Activated CD4-positive, CD25-positive, alpha-beta regulatory T cell (primary cell): Measurements from ENCODE around the gene KDM1B.
"Not testable (repeated sequence)": the region's sequence is repeated elsewhere in the genome, so short reads cannot be mapped to it uniquely, and the experiment has no call there.

ENCODE experiments used
- DNase-seq, 4 experiments: peaks; one replicate each; lab custom pipeline; 2025; lab: John Stamatoyannopoulos, UW

The KDM1B gene

DNA sequence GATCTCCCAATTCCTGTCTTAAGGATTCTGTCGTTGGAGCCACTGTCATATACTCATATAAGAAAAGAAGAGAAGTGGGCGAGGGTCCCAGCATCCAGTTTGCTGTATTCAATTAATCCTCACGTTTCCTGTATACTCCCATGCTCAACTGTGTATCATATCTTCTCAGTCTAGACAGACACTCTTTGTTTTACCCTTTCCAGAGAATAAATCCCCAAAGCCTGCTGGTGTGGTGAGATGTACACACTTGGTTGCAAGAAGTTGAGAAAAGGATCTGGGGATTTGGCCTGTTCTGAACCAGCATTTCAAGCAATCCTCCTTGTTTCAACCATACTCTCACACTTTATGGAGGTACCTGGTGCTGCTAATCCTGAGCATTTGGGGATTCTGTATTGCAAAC lies 3.4 kb upstream of the KDM1B start:
- DNase-seq: no peak

DNA sequence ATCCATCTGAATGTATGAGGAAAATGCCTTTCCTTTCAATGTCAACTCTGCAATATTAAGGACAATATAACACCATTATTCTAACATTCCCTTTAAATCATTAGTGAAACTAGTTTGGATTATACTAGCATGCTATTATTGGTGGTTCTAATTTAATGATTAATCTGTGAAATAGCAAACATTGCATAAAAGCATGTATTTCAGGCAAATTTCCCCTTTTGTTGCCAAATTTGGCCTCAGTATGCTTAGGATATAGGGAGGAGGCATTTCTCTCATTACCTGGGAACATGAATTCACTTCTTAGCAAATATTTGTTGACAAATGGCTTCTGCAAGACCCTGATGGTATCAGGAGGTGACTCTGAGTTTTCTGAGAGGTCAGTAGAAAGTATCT lies 1.9 kb upstream of the KDM1B start:
- no peak for DNase-seq

DNA sequence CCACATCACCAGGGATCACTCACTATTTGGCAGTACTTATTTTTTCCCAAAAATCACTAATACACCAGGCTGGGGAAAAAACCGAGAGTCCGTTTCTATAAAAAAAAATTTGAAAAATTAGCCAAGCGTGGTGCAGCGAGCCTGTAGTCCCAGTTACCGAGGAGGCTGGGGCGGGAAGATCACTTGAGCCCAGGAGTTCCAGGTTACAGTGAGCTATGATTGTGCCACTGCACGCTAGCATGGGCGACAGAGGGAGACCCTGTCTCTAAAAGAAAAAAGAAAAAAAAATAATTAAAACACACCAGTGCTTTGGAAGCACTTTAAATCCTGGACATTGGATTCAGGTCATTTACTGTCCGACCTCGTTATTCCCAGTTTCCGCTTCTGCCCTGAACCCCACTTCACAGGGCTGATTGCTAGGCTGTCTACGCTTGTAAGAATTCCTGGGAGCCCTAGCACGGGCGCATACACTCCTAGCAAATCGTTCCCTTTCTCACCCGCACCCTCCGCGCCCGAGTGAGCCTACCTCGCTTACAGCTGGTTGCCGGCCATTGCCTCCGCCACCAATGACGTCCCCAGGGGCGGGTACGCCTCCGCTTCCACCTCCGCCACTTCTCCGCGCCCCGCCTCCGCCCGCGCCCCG lies 594 bp upstream of the KDM1B start, which contains the start of gene TPMT:
TPMT (minus strand) TSS at position 571 of the 643 bp plus-strand sequence. CDS start 5,950 bp downstream, outside the sequence.
- DNase-seq: peak in 1 of 4 experiments; percentile 5

DNA sequence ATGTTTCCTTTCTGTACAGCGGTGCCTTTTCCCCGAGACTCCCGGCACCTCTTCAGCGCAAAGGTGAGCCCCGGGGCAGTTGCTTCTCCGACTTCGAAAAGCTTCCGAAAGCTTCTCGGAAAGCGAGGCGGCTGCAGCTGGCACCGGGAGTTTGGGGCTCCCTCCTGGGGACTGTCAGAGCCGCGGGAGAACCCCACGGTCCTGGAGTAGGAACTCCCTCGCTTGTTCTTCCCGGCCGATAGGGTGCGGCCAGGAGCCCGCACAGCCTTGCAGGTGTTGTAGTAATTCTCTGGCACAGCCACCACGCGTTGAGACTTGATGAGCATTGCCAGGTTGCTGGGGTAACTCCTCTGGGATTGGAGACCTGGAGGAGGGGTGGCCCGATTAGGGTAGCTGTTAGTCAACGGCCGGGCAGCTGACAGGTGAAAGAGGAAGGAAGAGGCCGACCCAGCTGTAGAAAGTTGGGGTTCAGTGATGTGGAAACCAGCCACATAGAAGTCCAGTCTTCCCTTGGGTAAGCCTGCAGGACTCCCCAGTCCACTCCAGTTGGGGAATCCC lies 721 bp downstream of the KDM1B start:
- DNase-seq: peak in 3 of 4 experiments; percentile 7 to 20 (median 7)

DNA sequence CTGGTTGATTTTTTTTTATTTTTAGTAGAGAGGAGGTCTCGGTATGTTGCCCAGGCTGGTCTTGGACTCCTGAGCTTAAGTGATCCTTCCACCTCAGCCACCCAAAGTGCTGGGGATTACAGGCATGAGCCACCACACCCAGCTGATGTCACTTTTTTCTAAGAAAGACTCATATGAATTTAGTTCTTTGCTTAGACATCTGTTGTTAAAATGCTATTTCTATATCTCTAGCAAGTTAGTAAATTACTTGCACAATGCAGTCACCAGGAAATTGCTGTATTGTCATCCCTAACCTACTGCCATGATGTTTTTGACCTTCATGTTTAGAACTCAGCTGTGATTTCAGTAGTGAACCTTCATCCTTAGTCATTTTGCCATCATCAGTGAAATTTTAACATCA lies 5.7 kb downstream of the KDM1B start:
- DNase-seq: no peak

DNA sequence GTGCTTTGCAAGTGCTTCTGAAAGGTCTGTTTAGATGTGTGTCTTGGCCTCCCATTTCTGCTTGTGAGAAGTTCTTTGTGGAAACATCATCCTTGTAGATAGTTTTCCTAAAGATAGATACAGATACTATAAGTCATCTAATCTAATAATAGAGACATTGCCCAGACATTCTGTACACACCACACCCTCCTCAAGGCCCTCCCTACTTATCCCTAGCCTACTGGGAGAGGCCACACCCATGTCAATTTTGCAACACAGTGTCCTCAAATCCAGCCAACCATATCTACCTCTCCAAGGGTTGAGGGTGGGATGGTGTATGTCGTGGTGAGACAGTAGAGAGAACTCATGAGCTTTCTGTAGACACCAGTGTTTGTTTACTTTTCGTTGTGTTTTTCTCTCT lies 6.2 kb downstream of the KDM1B start:
- no peak for DNase-seq

DNA sequence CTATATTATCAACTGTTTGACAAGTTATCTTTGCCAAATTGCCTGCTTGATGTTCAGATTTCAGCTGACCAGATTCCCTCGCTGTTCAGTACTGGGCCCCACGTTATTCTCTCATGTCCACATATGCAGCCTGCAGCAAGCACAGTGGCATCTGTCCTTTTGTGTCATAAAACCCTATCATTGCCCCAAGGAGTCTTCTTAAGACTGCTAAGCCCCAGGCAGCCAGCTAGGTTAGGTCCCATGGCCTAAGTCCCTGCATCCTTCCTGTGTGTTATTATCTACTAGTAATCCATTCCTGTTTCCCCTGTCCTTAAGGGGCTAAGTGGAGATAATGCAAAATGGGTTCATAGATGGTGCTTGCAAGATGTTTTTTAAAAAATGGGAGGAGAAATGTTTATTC lies 7.2 kb downstream of the KDM1B start:
- DNase-seq: no peak

DNA sequence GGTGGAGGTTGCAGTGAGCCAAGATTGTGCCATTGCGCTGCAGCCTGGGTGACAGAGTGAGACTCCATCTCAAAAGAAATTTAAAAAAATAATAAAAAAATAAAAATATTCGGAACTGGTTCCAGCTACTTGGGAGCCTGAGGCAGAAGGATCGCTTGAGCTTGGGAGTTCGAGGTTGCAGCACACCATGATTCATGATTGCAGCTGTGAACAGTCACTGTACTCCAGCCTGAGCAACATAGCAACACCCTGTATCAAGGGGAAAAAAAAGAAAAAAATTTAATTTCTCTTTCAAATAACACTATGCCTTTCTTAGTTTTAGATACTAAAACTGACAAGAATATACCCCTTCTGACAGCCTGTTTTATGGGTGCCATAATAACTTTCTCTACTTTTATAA lies 10.5 kb downstream of the KDM1B start:
- no peak for DNase-seq

DNA sequence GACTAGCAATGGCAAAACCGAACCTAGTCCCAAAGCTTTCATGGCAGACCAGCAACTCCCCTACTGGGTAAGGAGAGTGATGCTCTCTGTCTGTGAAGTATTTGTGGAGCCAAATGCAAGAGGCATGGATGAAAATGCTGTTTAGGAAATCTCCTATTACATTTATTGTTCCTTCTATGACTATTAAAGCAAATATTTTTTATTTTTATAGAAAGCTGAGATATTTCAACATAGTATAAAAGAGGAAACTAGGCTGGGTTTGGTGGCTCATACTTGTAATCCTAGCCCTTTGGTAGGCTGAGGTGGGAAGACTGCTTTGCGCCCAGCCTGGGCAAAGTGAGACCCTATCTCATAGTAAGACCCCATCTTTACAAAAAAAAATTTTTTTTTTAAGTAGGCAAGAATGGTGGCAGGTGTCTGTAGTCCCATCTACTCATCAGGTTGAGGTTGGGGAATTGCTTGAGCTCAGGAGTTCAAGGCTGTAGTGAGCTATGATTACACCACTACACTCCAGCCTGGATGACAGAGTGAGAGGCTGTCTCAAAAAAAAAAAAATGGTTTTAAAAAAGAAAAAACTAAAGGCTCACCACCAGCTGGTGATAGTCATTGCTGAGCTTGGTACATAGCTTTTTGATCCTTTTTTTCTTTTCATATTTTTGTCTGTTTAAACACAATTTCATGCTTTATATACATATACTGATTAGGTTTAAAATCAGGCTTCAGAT lies 11.3 kb downstream of the KDM1B start:
- no peak for DNase-seq

DNA sequence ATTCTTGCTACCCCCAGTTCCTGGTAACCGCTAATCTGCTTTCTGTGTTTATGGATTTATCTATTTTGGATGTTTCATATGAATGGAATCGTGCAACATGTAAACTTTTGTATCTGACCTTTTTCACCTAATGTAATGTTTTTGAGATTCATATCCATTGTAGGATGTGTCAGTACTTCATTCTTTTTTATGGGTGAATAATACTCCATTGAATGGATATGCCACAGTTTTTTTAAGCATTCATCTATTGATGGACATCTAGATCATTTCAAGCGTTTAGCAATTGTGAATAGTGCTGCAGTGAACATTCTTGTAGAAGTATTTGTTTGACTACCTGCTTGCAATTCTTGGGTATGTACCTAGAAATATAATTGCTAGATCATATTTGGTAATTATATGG lies 13.0 kb downstream of the KDM1B start:
- no peak for DNase-seq

DNA sequence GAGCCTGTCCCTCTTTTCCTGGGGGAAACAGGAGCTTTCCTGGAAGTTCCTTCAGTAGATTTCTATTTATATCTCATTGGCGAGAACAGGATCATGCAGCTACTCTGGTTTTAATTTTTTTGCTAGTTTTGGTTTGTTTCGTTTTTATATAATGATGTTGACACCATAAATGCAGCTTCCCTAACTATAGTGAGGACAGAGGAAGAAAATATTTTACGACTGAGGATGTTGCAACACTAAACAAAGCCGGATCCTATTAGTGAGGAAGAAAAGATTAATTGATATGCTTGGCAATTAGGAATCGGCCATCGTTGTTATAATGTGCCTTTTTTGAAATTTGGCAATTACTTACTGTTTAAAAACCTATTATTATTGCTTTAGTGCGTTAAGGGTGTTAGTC lies 16.6 kb downstream of the KDM1B start:
- no peak for DNase-seq

DNA sequence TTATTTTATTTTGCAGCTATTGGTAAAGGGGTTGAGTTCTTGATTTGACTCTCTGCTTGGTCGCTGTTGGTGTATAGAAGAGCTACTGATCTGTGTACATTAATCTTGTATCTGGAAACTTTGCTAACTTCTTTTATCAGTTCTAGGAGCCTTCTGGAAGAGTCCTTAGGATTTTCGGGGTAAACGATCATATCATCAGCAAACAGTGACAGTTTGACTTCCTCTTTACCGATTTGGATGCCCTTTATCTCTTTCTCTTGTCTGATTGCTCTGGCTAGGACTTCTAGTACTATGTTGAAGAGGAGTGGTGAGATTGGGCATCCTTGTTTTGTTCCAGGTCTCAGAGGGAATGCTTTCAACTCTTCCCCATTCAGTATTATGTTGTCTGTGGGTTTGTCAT lies 21.0 kb downstream of the KDM1B start:
- DNase-seq: not testable (repeated sequence)

DNA sequence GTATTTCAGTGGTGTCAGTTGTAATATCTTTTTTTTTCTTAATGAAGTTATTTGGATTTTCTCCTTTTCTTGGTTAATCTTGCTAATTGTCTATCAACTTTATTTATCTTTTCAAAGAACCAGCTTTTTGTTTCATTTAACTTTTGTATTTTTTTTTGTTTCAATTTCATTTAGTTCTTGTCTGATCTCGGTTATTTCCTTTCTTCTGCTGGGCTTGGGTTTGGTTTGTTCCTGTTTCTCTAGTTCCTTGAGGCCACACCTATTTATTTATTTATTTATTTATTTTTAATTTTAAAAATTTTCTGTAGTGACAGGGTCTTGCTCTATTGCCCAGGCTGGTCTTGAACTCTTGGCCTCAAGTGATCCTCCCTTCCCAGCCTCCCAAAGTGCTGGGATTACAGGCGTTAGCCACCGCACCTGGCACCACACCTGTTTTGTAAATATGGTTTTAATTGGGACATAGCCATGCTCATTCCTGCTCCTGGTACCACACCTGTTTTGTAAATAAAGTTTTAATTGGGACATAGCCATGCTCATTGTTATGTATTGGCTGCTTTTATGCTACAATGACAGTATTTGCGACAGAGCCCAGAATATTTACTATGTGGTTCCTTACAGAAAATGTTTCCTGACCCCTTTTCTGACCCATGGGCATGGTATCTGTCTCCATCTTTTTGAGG lies 22.2 kb downstream of the KDM1B start:
- DNase-seq: no peak

DNA sequence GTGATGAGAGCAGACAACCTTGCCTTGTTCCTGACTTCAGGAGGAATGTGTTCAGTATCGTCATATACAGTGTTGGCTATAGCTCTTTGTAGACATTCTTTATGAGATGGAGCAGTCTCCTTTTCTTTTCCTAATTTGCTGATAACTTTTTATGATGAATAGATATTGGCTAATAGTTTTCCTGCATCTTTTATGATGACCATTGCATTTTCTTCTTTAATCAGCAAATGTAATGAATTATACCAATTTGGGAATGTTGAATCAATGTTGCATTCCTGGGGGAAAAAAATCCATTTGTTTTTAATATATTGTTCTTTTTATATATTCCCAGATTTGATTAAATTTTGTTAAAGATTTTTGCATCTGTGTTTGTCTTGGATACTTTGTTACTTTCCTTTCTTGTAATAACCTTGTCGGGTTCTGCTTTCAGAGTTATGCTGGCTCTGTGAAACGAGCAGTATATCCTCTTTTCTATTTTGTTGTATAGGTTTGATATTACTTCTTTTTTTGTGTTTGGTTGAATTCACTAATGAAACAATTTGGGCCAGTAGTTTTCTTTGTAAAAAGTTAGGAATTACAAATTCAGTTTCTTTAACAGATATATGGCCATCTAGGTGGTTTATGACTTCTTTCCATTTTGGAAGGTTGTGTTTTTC lies 23.9 kb downstream of the KDM1B start:
- DNase-seq: no peak

DNA sequence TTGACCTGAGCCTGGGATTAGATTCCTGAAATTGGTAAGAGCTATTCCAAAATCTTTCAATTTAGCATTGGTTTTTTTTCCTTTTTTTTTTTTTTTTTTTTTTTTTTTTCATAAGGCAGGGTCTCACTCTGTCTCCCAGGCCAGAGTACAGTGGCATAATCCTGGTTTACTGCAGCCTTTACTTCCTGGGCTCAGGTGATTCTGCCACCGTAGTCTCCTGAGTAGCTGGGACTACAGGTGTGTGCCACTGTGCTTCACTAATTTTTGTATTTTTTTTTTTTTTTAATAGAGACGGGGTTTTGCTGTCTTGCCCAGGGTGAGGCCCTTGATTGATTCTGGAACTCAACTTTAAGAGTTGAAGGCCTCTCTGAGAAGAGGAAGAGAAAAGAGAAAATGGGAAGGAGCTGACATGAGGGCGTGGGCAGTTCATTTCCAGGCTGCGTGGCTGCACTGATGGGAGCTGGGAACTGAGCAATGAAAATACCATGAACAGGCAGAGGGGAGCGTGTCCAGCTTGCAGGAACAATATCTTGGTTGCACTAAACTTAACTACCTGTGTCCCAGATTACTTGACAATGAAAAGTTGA lies 24.6 kb downstream of the KDM1B start:
- DNase-seq: no peak

DNA sequence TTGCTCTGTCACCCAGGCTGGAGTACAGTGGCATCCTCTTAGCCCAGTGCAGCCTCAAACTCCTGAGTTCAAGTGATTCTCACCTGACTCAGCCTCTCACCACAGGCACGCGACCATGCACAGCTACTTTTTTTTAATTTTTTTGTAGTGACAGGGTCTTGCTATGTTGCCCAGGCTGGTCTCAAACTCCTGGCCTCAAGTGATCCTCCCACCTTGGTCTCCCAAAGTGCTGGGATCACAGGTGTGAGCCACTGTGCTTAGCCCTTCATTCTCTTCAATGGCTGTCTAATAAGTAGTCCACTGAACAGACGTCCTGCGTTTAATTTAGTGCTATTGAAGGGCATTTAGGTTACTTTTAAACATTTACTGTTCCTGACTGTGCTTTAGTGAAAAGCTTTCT lies 27.3 kb downstream of the KDM1B start:
- DNase-seq: no peak

DNA sequence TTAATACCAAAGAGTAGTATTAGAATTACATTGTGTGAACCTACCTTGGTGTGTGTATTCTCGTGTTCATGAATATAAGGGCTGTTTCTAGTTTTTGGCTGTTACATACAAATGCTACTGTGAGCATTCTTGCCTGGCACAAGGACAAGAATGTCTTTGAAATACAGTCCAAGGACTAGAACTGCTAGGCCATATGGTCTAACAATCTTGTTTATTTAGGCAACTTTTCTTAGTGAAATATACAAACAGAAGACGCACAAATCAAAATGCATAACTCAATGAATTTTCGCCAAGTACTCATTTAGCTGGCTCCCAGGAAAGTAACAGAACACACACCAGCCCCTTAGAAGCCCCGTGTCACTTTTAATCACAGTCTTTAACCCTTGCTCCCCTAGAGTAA lies 28.5 kb downstream of the KDM1B start:
- DNase-seq: no peak

DNA sequence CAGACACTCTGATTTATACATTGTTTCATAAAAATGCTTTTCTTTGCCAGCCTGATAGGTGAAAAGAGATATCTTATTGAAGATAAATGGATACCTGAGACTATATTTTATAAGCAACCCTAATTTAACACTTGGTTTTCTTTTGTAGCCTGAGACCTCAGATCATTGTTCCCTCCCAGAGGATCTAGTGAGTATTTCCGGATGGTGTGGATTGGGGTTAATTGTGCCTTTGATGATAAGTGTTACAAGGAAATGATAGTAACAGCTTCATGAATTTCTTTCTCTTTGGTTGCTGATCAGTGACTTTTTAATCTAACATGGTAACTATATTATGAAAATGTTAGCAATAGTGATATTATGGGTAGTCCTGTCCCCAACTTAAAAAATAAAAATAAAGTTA lies 30.4 kb downstream of the KDM1B start:
- no peak for DNase-seq

DNA sequence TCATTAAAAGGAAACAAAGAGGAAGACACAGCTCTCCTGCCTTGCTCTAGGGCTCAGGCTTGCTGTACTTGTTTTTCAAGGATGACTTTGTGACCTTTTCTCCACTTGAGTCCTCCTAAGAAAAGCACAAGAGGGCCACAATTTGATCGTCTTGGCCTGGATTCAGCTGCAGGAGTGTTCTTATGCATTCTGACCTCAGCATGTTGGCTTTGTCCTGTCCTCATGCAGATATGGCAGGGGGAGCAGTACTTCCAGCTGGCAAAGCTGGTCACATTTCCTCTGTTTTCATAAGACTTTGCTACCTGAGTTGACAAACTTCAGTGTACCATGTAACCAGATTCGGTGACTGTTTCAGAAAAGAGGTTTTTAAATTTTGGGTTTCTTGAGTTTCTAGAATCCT lies 30.8 kb downstream of the KDM1B start:
- no peak for DNase-seq

DNA sequence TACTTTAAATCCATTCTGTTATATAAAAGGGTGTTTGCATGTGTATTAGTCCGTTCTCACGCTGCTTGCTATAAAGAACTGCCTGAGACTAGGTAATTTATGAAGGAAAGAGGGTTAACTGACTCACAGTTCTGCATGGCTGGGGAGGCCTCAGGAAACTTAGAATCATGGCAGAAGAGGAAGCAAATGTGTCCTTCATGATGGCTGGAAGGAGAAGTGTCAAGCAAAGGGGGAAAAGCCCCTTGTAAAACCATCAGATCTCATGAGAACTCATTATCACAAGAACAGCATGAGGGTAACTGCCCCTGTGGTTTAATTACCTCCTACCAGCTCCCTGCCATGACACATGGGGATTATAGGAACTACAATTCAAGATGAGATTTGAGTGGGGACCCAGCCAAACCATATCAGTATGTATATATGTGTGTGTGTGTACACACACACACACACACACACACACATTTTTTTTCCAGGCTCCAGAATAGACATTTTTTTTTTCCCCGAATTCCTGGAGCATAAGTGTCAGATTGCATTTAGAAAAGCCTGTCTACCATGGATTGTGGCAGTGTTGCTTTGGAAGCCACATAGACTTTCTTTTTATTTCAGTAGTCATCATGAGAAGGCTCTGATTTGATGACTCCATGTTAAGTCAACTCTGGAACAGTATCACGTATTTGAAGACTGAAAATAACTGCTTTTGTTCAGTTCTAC lies 31.5 kb downstream of the KDM1B start:
- DNase-seq: no peak

DNA sequence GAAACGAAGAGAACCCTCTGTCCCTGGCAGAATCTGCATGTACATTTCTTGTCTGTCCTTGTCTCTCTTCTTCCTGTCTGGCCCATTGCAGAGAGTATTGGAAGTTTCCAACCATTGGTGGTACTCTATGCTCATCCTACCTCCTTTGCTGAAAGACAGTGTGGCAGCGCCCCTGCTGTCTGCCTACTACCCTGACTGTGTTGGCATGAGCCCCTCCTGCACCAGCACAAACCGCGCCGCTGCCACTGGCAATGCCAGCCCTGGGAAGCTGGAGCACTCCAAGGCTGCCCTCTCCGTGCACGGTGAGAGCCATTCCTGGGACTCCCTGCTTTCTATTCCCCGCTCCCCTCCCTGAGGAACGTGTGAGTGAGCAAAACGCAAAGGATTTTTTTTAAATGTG lies 32.5 kb downstream of the KDM1B start:
- DNase-seq: no peak
